ENCODE measurements around the gene CYP1A1. TPM values are rescaled to one million over a fixed set of nuclear protein-coding genes. Genes with fewer than 3 reads are reported as not detected.

The CYP1A1 gene
- total RNA-seq, 1 experiment from 2014 or later: not detected

GRCh38 chr15:74696808-74697207 lies 28.5 kb downstream of the CYP1A1 start:
- no peak for DNase-seq (ENCODE audit: extremely low read depth, low read depth)

GRCh38 chr15:74696398-74696729 lies 29.0 kb downstream of the CYP1A1 start:
- DNase-seq (ENCODE audit: extremely low read depth, low read depth): no peak

GRCh38 chr15:74695597-74696397 lies 29.5 kb downstream of the CYP1A1 start, which contains the start of gene EDC3:
TSS of gene EDC3 (minus strand) at chr15:74696024. CDS start at chr15:74675124, 20,900 bp downstream.
- DNase-seq (ENCODE audit: extremely low read depth, low read depth): peak; percentile 73

GRCh38 chr15:74692327-74692726 lies 33.0 kb downstream of the CYP1A1 start:
- DNase-seq (ENCODE audit: extremely low read depth, low read depth): no peak

- DNase-seq (ENCODE audit: extremely low read depth, low read depth): no peak
These were observed 41.6 kb downstream of the CYP1A1 start for GRCh38 chr15:74683758-74684157.

GRCh38 chr15:74682954-74683353 lies 42.4 kb downstream of the CYP1A1 start:
- no peak for DNase-seq (ENCODE audit: extremely low read depth, low read depth)

- DNase-seq (ENCODE audit: extremely low read depth, low read depth): no peak
These were observed 44.9 kb downstream of the CYP1A1 start for GRCh38 chr15:74680456-74680855.

GRCh38 chr15:74676801-74677200 lies 48.5 kb downstream of the CYP1A1 start:
- no peak for DNase-seq (ENCODE audit: extremely low read depth, low read depth)

- no peak for DNase-seq (ENCODE audit: extremely low read depth, low read depth)
These were observed 51.2 kb downstream of the CYP1A1 start for GRCh38 chr15:74674161-74674560.

- no peak for DNase-seq (ENCODE audit: extremely low read depth, low read depth)
These were observed 55.7 kb downstream of the CYP1A1 start for GRCh38 chr15:74669627-74670026.

Other genes starting within 250 kb of the CYP1A1 start
- 2.1 and 2.8 TPM in 2 replicates for gene ARID3B, start 184.3 kb downstream of the CYP1A1 start, total RNA-seq (2014; rRNA removed; shearing (Covaris generic))
- 37.8 and 49.8 TPM in 2 replicates for gene CLK3, start 109.7 kb downstream of the CYP1A1 start, total RNA-seq (2014; rRNA removed; shearing (Covaris generic))
- 8.8 and 10.3 TPM in 2 replicates for gene EDC3, start 29.5 kb downstream of the CYP1A1 start, total RNA-seq (2014; rRNA removed; shearing (Covaris generic))
- not detected in 2 replicates for gene CYP1A2, start 23.3 kb upstream of the CYP1A1 start, total RNA-seq (2014; rRNA removed; shearing (Covaris generic))
- 22.4 and 26.7 TPM in 2 replicates for gene CSK, start 56.6 kb upstream of the CYP1A1 start, total RNA-seq (2014; rRNA removed; shearing (Covaris generic))
- not detected in 2 replicates for gene LMAN1L, start 87.3 kb upstream of the CYP1A1 start, total RNA-seq (2014; rRNA removed; shearing (Covaris generic))
- 0.07 TPM in 1 of 2 replicates, not detected in the other for gene CPLX3, start 101.1 kb upstream of the CYP1A1 start, total RNA-seq (2014; rRNA removed; shearing (Covaris generic))
- gene ULK3, start 117.6 kb upstream of the CYP1A1 start, total RNA-seq (2014; rRNA removed; shearing (Covaris generic)): 32.1 and 32.7 TPM in 2 replicates
- gene SCAMP2, start 147.8 kb upstream of the CYP1A1 start, total RNA-seq (2014; rRNA removed; shearing (Covaris generic)): 20.4 and 27.6 TPM in 2 replicates
- gene MPI, start 164.5 kb upstream of the CYP1A1 start, total RNA-seq (2014; rRNA removed; shearing (Covaris generic)): 31.6 and 39.8 TPM in 2 replicates
- 41.3 and 41.9 TPM in 2 replicates for gene FAM219B, start 181.3 kb upstream of the CYP1A1 start, total RNA-seq (2014; rRNA removed; shearing (Covaris generic))
- 235 and 237 TPM in 2 replicates for gene COX5A, start 212.5 kb upstream of the CYP1A1 start, total RNA-seq (2014; rRNA removed; shearing (Covaris generic))
- 16.6 and 21.8 TPM in 2 replicates for gene RPP25, start 231.2 kb upstream of the CYP1A1 start, total RNA-seq (2014; rRNA removed; shearing (Covaris generic))

Data from NCI-H460 (cell line).